GM12878 (cell line): Measurements from ENCODE around the gene CDC14B. TPM values are rescaled to one million over a fixed set of nuclear protein-coding genes. Genes with fewer than 3 reads are reported as not detected.

Experiments used
- ATAC-seq: fragments of 200-7000 bp; cut with Tn5 transposase; 3 replicates; pipeline ENCODE4 v1.9.1; 2020; ENCODE audit warnings: mild to moderate bottlenecking, moderate library complexity
- BruUV-seq: library from RNA; stranded (reverse); fragments of 400-500 nt; replicated peaks from 2 replicates; lab custom pipeline; 2021; lab: Mats Ljungman, UMichigan
- CTCF ChIA-PET: fragments of 300-600 bp; sonication (Branson Sonifier 250); formaldehyde crosslinking; extraction: SDS; loops from one replicate; lab custom pipeline; 2021; ENCODE audit warnings: inconsistent platforms; lab: Yijun Ruan, JAX
- POLR2A ChIA-PET: fragments of 350-600 bp; formaldehyde crosslinking; extraction: SDS; loops from one replicate; lab custom pipeline; 2021; ENCODE audit warnings: inconsistent platforms; lab: Charles Lee
- RAD21 ChIA-PET: fragments of 300-600 bp; sonication (Branson Sonifier 250); formaldehyde crosslinking; loops from one replicate; lab custom pipeline; 2023; ENCODE audit warnings: antibody characterized with exemption; ENCODE audit not compliant: unreplicated experiment; lab: Charles Lee
- SMC1A ChIA-PET: fragments of 300-600 bp; sonication (Branson Sonifier 250); formaldehyde crosslinking; loops from one replicate; lab custom pipeline; 2023; ENCODE audit not compliant: unreplicated experiment, uncharacterized antibody; lab: Charles Lee
- DNase-seq: peaks from one replicate; pipeline ENCODE4 v3.0.0-alpha.2; 2011; ENCODE audit warnings: low read depth, low spot score
- FAIRE-seq: peaks from 3 replicates; lab custom pipeline; 2011; peaks lifted over from hg19 to GRCh38; lab: Jason Lieb, UNC
- H2AFZ ChIP-seq: 2 replicates; pipeline ENCODE4 v1.6.0; 2011; ENCODE audit warnings: low read depth, low read length, control low read depth; ENCODE audit not compliant: control insufficient read depth
- H3K27ac ChIP-seq: 2 replicates; pipeline ENCODE4 v1.5.1; 2011; ENCODE audit warnings: control low read depth; ENCODE audit not compliant: control insufficient read depth, insufficient read depth
- H3K27me3 ChIP-seq, 2 experiments: replicated peaks in 1 of 2; 2 replicates each; pipeline versions ENCODE4 v1.6.0 to v1.6.1; 2011; ENCODE audit warnings: low read length in 1 of 2; ENCODE audit not compliant: control insufficient read depth in 2 of 2, insufficient read depth in 2 of 2
- H3K36me3 ChIP-seq, 2 experiments: 2 replicates each; pipeline ENCODE4 v1.5.1; 2011; ENCODE audit warnings: low read length in 1 of 2; ENCODE audit not compliant: control insufficient read depth in 2 of 2, insufficient read depth in 2 of 2
- H3K4me1 ChIP-seq: 2 replicates; pipeline ENCODE4 v1.6.1; 2011; ENCODE audit warnings: mild to moderate bottlenecking, low read length, moderate library complexity, mixed read lengths; ENCODE audit not compliant: control insufficient read depth, insufficient read depth
- H3K4me2 ChIP-seq: 2 replicates; pipeline ENCODE4 v1.6.0; 2011; ENCODE audit warnings: control low read depth; ENCODE audit not compliant: control insufficient read depth, insufficient read depth
- H3K4me3 ChIP-seq: fragments of 200-600 bp; sonication (generic); 2 replicates; pipeline ENCODE4 v1.5.1; 2016
- H3K79me2 ChIP-seq: 2 replicates; pipeline ENCODE4 v1.6.0; 2011; ENCODE audit warnings: low read length; ENCODE audit not compliant: control insufficient read depth, insufficient read depth
- H3K9ac ChIP-seq: 2 replicates; pipeline ENCODE4 v1.8.0; 2011; ENCODE audit warnings: low read length, control low read depth, mixed read lengths; ENCODE audit not compliant: control insufficient read depth, insufficient read depth
- H3K9me3 ChIP-seq: replicated peaks from 3 replicates; pipeline ENCODE4 v1.5.1; 2011; ENCODE audit warnings: mild to moderate bottlenecking, low read length; ENCODE audit not compliant: control insufficient read depth, insufficient read depth
- H4K20me1 ChIP-seq: 2 replicates; pipeline ENCODE4 v1.6.0; 2011; ENCODE audit not compliant: control insufficient read depth, insufficient read depth
- ASH2L ChIP-seq: fragments of 300-600, 200-600 bp; sonication (generic); IDR thresholded peaks from 2 replicates; pipeline ENCODE4 v1.6.1; 2017; ENCODE audit warnings: low read depth, mild to moderate bottlenecking, borderline replicate concordance
- BACH1 ChIP-seq: fragments of 450-650 bp; IDR thresholded peaks from 2 replicates; pipeline ENCODE4 v1.6.1; 2017; ENCODE audit warnings: mild to moderate bottlenecking, borderline replicate concordance
- DPF2 ChIP-seq: fragments of 450-650 bp; IDR thresholded peaks from 2 replicates; pipeline ENCODE4 v1.6.1; 2017; ENCODE audit warnings: mild to moderate bottlenecking
- ETV6 ChIP-seq, 2 experiments: fragments of 450-650 bp in 1 of 2; IDR thresholded peaks in 1 of 2; conservative IDR thresholded peaks in 1 of 2; 2 replicates each; pipeline ENCODE4 v1.6.1; 2014; ENCODE audit warnings: antibody characterized with exemption in 1 of 2, borderline replicate concordance in 1 of 2, low read depth in 1 of 2, mild to moderate bottlenecking in 1 of 2, moderate library complexity in 1 of 2
- FOXM1 ChIP-seq: IDR thresholded peaks from 2 replicates; pipeline ENCODE4 v1.6.1; 2012; ENCODE audit warnings: low read depth, mild to moderate bottlenecking, inconsistent platforms, low read length, moderate library complexity
- GABPA ChIP-seq: IDR thresholded peaks from 2 replicates; pipeline ENCODE4 v1.6.1; 2014; ENCODE audit warnings: antibody characterized with exemption, low read depth, mild to moderate bottlenecking, inconsistent platforms
- GATAD2B ChIP-seq: fragments of 450-650 bp; conservative IDR thresholded peaks from 2 replicates; pipeline ENCODE4 v1.6.1; 2017; ENCODE audit warnings: low read depth, mild to moderate bottlenecking, moderate library complexity
- JUNB ChIP-seq: IDR thresholded peaks from 2 replicates; pipeline ENCODE4 v1.6.1; 2016; ENCODE audit warnings: antibody characterized with exemption, mild to moderate bottlenecking
- MEF2B ChIP-seq: fragments of 450-650 bp; IDR thresholded peaks from 2 replicates; pipeline ENCODE4 v1.6.1; 2018; ENCODE audit warnings: mild to moderate bottlenecking, moderate library complexity; ENCODE audit not compliant: partially characterized antibody, poor library complexity, severe bottlenecking
- NFYA ChIP-seq: IDR thresholded peaks from 2 replicates; pipeline ENCODE4 v1.6.1; 2011; ENCODE audit warnings: low read depth, mild to moderate bottlenecking, low read length, improper control_type of control experiment, borderline replicate concordance
- NR2C1 ChIP-seq: fragments of 450-650 bp; IDR thresholded peaks from 2 replicates; pipeline ENCODE4 v1.6.1; 2017; ENCODE audit warnings: antibody characterized with exemption, mild to moderate bottlenecking, moderate library complexity
- PAX5 ChIP-seq: IDR thresholded peaks from 2 replicates; pipeline ENCODE4 v1.6.1; 2011; ENCODE audit warnings: low read depth, low read length, borderline replicate concordance
- RB1 ChIP-seq: fragments of 450-650 bp; formaldehyde crosslinking; IDR thresholded peaks from 2 replicates; pipeline ENCODE4 v1.6.1; 2017; ENCODE audit warnings: mild to moderate bottlenecking, borderline replicate concordance
- RFX5 ChIP-seq: IDR thresholded peaks from 2 replicates; pipeline ENCODE4 v1.6.1; 2011; ENCODE audit warnings: low read depth, low read length, improper control_type of control experiment
- RUNX3 ChIP-seq: IDR thresholded peaks from 2 replicates; pipeline ENCODE4 v1.6.1; 2012; ENCODE audit warnings: low read length, inconsistent platforms
- SMAD5 ChIP-seq: IDR thresholded peaks from 2 replicates; pipeline ENCODE4 v1.6.1; 2016; ENCODE audit warnings: antibody characterized with exemption, low read depth
- ZBED1 ChIP-seq: IDR thresholded peaks from 2 replicates; pipeline ENCODE4 v1.6.1; 2016; ENCODE audit warnings: borderline replicate concordance
- ZSCAN29 ChIP-seq: fragments of 450-650 bp; IDR thresholded peaks from 2 replicates; pipeline ENCODE4 v1.6.1; 2017; ENCODE audit warnings: mild to moderate bottlenecking, moderate library complexity
- WGBS: methylation state at CpG from one replicate; pipeline ENCODE4 v1.1.6; 2016; ENCODE audit warnings: low lambda C conversion rate; ENCODE audit not compliant: insufficient replicate concordance, insufficient coverage; ENCODE audit errors: missing lambda C conversion rate; 5-methylcytosine and 5-hydroxymethylcytosine counted together
- in situ Hi-C: fragments of 300-500 bp; cut with MboI; formaldehyde crosslinking; loops from 9 replicates; pipeline ENCODE4 v1.14.3; 2018; ENCODE audit warnings: mixed read lengths
- intact Hi-C: fragments of 100-400 bp; cut with micrococcal nuclease; formaldehyde crosslinking; loops from one replicate; pipeline ENCODE4 v1.14.2; 2022; ENCODE audit not compliant: unreplicated experiment
- polyA plus RNA-seq, 11 experiments: library from polyadenylated mRNA; depleted of rRNA in 4 of 11; unstranded in 6 of 11; stranded (reverse) in 5 of 11; fragments of >200 nt; fragmentation: Nextera tagmentation in 4 of 11; fragmentation: Illumina TruSeq in 1 of 11; extraction: Ambion mirVana in 4 of 11; extraction: Trizol in 1 of 11; gene quantifications; 1 replicate in 1 of 11; 2 replicates in 10 of 11; pipeline versions ENCODE4 v1.2.1 to v1.2.3, GENCODE V29; 2011 to 2016; ENCODE audit warnings: inconsistent platforms in 2 of 11, missing spikeins in 2 of 11, low read depth in 1 of 11
- total RNA-seq, 4 experiments: library from RNA; depleted of rRNA in 3 of 4; stranded (reverse); fragments of >200 nt in 3 of 4; fragmentation: Illumina TruSeq in 1 of 4; extraction: Trizol in 1 of 4; gene quantifications; 2 replicates each; pipeline versions ENCODE4 v1.2.1 to v1.2.3, GENCODE V29; 2013 to 2021
- TF ChIP-seq, protein P1 (sequence below): fragments of 450-650 bp; IDR thresholded peaks from 2 replicates; pipeline ENCODE4 v1.6.1; 2016; ENCODE audit warnings: mild to moderate bottlenecking
- TF ChIP-seq, protein P2 (sequence below): fragments of 450-650 bp; formaldehyde crosslinking; IDR thresholded peaks from 2 replicates; pipeline ENCODE4 v1.4.0; 2020; ENCODE audit warnings: mild to moderate bottlenecking, moderate library complexity

CDC14B gene
- total and polyA plus RNA-seq, 10 of the 15 experiments (the other 5 are each of a cell fraction or from before 2014, with no cell fraction given) = 3.7 to 11.7 (median 6.2) TPM

DNA sequence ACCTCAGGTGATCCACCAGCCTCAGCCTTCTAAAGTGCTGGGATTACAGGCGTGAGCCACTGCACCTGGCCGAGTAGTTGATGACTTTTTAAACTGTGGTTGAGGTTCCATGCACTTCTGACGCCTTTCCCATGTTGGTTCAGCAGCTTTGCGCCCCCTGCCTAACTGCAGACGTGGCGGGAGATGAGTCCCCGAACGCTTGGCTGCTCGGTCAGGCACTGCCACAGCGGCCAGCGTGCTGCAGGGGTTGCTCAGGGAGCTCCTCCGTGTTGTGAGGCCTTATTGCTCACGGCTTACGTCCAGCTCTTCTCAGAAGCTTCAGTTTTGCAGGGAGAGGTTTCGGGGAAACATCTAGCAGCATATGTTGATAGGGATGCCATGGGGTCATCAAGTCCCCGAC lies 134.4 kb downstream of the CDC14B start:
- ATAC-seq = no peak
- 97% methylated on average over 16 of the region's 16 CpGs for WGBS
- no peak for TF ChIP-seq ETV6 (conservative IDR thresholded peaks at IDR 0.05 in 1 of 2, IDR thresholded peaks at IDR 0.05 in 1 of 2; ENCODE audit: borderline replicate concordance in 1 of 2, low read depth in 1 of 2)
- TF ChIP-seq, protein P1, sequence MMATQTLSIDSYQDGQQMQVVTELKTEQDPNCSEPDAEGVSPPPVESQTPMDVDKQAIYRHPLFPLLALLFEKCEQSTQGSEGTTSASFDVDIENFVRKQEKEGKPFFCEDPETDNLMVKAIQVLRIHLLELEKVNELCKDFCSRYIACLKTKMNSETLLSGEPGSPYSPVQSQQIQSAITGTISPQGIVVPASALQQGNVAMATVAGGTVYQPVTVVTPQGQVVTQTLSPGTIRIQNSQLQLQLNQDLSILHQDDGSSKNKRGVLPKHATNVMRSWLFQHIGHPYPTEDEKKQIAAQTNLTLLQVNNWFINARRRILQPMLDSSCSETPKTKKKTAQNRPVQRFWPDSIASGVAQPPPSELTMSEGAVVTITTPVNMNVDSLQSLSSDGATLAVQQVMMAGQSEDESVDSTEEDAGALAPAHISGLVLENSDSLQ = no peak
- no peak for TF ChIP-seq NFYA
- no peak for TF ChIP-seq RB1
- no peak for TF ChIP-seq MEF2B
- no peak for TF ChIP-seq FOXM1
- no peak for TF ChIP-seq SMAD5
- no peak for TF ChIP-seq JUNB
- TF ChIP-seq DPF2 = no peak
- TF ChIP-seq, protein P2, sequence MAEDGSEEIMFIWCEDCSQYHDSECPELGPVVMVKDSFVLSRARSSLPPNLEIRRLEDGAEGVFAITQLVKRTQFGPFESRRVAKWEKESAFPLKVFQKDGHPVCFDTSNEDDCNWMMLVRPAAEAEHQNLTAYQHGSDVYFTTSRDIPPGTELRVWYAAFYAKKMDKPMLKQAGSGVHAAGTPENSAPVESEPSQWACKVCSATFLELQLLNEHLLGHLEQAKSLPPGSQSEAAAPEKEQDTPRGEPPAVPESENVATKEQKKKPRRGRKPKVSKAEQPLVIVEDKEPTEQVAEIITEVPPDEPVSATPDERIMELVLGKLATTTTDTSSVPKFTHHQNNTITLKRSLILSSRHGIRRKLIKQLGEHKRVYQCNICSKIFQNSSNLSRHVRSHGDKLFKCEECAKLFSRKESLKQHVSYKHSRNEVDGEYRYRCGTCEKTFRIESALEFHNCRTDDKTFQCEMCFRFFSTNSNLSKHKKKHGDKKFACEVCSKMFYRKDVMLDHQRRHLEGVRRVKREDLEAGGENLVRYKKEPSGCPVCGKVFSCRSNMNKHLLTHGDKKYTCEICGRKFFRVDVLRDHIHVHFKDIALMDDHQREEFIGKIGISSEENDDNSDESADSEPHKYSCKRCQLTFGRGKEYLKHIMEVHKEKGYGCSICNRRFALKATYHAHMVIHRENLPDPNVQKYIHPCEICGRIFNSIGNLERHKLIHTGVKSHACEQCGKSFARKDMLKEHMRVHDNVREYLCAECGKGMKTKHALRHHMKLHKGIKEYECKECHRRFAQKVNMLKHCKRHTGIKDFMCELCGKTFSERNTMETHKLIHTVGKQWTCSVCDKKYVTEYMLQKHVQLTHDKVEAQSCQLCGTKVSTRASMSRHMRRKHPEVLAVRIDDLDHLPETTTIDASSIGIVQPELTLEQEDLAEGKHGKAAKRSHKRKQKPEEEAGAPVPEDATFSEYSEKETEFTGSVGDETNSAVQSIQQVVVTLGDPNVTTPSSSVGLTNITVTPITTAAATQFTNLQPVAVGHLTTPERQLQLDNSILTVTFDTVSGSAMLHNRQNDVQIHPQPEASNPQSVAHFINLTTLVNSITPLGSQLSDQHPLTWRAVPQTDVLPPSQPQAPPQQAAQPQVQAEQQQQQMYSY (CRISPR knock-in tag) = no peak
- TF ChIP-seq ASH2L = no peak
- TF ChIP-seq RUNX3 = no peak
- TF ChIP-seq BACH1 = no peak
- no peak for TF ChIP-seq PAX5
- no peak for TF ChIP-seq GATAD2B
- TF ChIP-seq ZSCAN29 = no peak
- no peak for TF ChIP-seq ZBED1
- no peak for TF ChIP-seq NR2C1
- TF ChIP-seq RFX5 = no peak
- TF ChIP-seq GABPA = no peak
- TF ChIP-seq, all 136 proteins: peak for 0
- H2AFZ ChIP-seq = no peak overlapping the region
- H3K4me2 ChIP-seq = peak overlapping the region; percentile 38; the same call in 1 of the 2 replicates
- no peaks in the 10 kb centered on the region for H4K20me1 ChIP-seq
- BruUV-seq = no TSS peak
- FAIRE-seq (no peak), DNase-seq (no peak)
- intact Hi-C loops = loop anchor here (2.0 kb wide), 1 partner anchor 82 kb away; no protein-coding TSS in a partner anchor
- no peak overlapping the region for H3K4me3 ChIP-seq
- peaks cover 19% of the 10 kb centered on the region for H3K4me1 ChIP-seq
- no peaks in the 10 kb centered on the region for H3K9me3 ChIP-seq
- no peaks in the 10 kb centered on the region for H3K79me2 ChIP-seq
- CTCF ChIA-PET = interaction anchor here (1.0 kb wide), 1 partner anchor 10 kb away, joined by 3 read pairs; no protein-coding TSS in a partner anchor
- no peak overlapping the region for H3K27ac ChIP-seq
- H3K9ac ChIP-seq = no peak overlapping the region
- POLR2A ChIA-PET = interaction anchor here (0.7 kb wide), 1 partner anchor 82 kb away, joined by 4 read pairs; no protein-coding TSS in a partner anchor
- SMC1A ChIA-PET = interaction anchor here (1.1 kb wide), 1 partner anchor 195 kb away, joined by 3 read pairs; no protein-coding TSS in a partner anchor
- RAD21 ChIA-PET = no interaction called here
- no peaks in the 10 kb centered on the region for H3K36me3 ChIP-seq
- in situ Hi-C loops = no loop called here
- H3K27me3 ChIP-seq = no peaks in the 10 kb centered on the region
